ENCODE measurements around the gene USP32.

- TF ChIP-seq POLR2A (IDR thresholded peaks at IDR 0.05; ENCODE audit: low read length) = no peak
- TF ChIP-seq GATA1 (IDR thresholded peaks at IDR 0.05; ENCODE audit: low read depth, low read length) = no peak
Measured at GRCh38 chr17:60410001-60410400, 18.1 kb upstream of the USP32 start.
